ENCODE measurements around the gene VAC14.

VAC14 gene

GRCh38 chr16:70790815-70791214 lies 10.1 kb downstream of the VAC14 start (continued):
- TF ChIP-seq ZNF558 (tag by site-specific recombination; IDR thresholded peaks at IDR 0.05) (no peak), SCRT2 (tag by site-specific recombination; IDR thresholded peaks at IDR 0.05) (no peak), ZNF433 (tag by site-specific recombination; IDR thresholded peaks at IDR 0.05; ENCODE audit: low read depth) (no peak), ZNF629 (tag by site-specific recombination; IDR thresholded peaks at IDR 0.05) (no peak), ZNF146 (tag by site-specific recombination; IDR thresholded peaks at IDR 0.05) (no peak), ZFP41 (tag by site-specific recombination; IDR thresholded peaks at IDR 0.05; ENCODE audit: borderline replicate concordance) (no peak)

- CTCF ChIA-PET = interaction anchor here (1.1 kb wide), 1 partner anchor 19 kb away, joined by 5 read pairs; no protein-coding TSS in a partner anchor
- Histone ChIP-seq H3K4me3 (ENCODE audit: low read depth, low read length) (no peak overlapping the region), H3K27ac (ENCODE audit: extremely low read depth, low read depth, low read length) (no peak overlapping the region), H3K9me3 (ENCODE audit: control insufficient read depth, insufficient read depth, low read depth, low read length) (no peaks in the 10 kb centered on the region), H3K36me3 (ENCODE audit: control insufficient read depth in 2 of 2, insufficient read depth in 1 of 2, low read length in 2 of 2) (peaks cover 0 to 22% of the 10 kb centered on the region in 2 experiments; a peak in 1 of 3 replicates), H3K4me1 (ENCODE audit: control insufficient read depth, insufficient read depth, low read length) (no peaks in the 10 kb centered on the region)
- TF ChIP-seq ZNF202 (tag by site-specific recombination; IDR thresholded peaks at IDR 0.05; ENCODE audit: borderline replicate concordance) = no peak
- no peak for TF ChIP-seq PRDM4 (tag by site-specific recombination; IDR thresholded peaks at IDR 0.05)
- no peak for TF ChIP-seq ZBTB11 (tag by site-specific recombination; conservative IDR thresholded peaks at IDR 0.05; ENCODE audit: low read depth)
- peak; percentile 83 for TF ChIP-seq ZFP3 (tag by site-specific recombination; IDR thresholded peaks at IDR 0.05; ENCODE audit: low read depth)
- peak; percentile 54 for TF ChIP-seq SCRT2 (tag by site-specific recombination; IDR thresholded peaks at IDR 0.05)
- TF ChIP-seq ZNF239 (tag by site-specific recombination; IDR thresholded peaks at IDR 0.05) = no peak
- no peak for TF ChIP-seq ZNF214 (tag by site-specific recombination; IDR thresholded peaks at IDR 0.05; ENCODE audit: borderline replicate concordance)
- POLR2A ChIA-PET = no interaction called here
Observed at GRCh38 chr16:70789595-70790447, 11.1 kb downstream of the VAC14 start.

GRCh38 chr16:70788668-70789594 lies 12.0 kb downstream of the VAC14 start:
- H3K4me3 ChIP-seq (ENCODE audit: low read depth, low read length) = no peak overlapping the region
- H3K9me3 ChIP-seq (ENCODE audit: control insufficient read depth, insufficient read depth, low read depth, low read length) = no peaks in the 10 kb centered on the region
- no peaks in the 10 kb centered on the region for H3K4me1 ChIP-seq (ENCODE audit: control insufficient read depth, insufficient read depth, low read length)
- ChIA-PET CTCF (interaction anchor here (1.1 kb wide), 1 partner anchor 18 kb away, joined by 5 read pairs; no protein-coding TSS in a partner anchor), POLR2A (no interaction called here)
- no peak overlapping the region for H3K27ac ChIP-seq (ENCODE audit: extremely low read depth, low read depth, low read length)
- TF ChIP-seq ZNF571 (tag by site-specific recombination; IDR thresholded peaks at IDR 0.05) = no peak
- TF ChIP-seq ZNF37A (tag by site-specific recombination; IDR thresholded peaks at IDR 0.05) = no peak
- TF ChIP-seq ZNF501 (tag by site-specific recombination; IDR thresholded peaks at IDR 0.05) = no peak
- no peak for TF ChIP-seq ZNF214 (tag by site-specific recombination; IDR thresholded peaks at IDR 0.05; ENCODE audit: borderline replicate concordance)
- TF ChIP-seq ZNF596 (tag by site-specific recombination; IDR thresholded peaks at IDR 0.05) = no peak
- TF ChIP-seq ZBTB48 (tag by site-specific recombination; IDR thresholded peaks at IDR 0.05) = no peak
- 0 out of 2 replicates have a peak, but pooled peaks have one; percentile 53 for TF ChIP-seq ZNF660 (tag by site-specific recombination; IDR thresholded peaks at IDR 0.05)
- H3K36me3 ChIP-seq (ENCODE audit: control insufficient read depth in 2 of 2, insufficient read depth in 1 of 2, low read length in 2 of 2) = peaks cover 0 to 31% of the 10 kb centered on the region in 2 experiments; a peak in 1 of 3 replicates

Measured in HEK293 (cell line).